Measurements from ENCODE around the gene CCN2.

DNA sequence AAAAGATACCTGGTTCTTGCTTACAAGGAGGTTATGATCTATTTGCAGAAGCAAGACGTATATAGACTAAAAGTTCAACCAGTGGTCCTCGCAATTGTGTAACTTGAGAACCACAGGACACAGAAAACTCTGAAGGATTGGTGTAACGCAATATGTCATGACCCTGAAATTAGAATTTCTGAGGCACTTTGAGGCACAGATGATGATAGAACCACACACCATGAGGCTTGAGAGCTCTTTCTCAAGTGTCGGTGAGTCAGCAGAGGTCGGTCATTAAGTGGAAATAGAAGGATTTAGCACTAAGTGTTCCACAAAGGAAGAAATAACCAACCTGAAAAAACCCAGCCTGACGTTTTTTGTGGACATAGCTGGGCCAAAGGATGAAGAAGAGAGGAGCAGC, 15.3 kb upstream of the CCN2 start:
- TF ChIP-seq POLR2AphosphoS5 (IDR thresholded peaks at IDR 0.05; ENCODE audit: low read depth, low read length) = no peak
- TF ChIP-seq POLR2A (IDR thresholded peaks at IDR 0.05; ENCODE audit: low read depth, low read length) = no peak
- TF ChIP-seq TAF1 (IDR thresholded peaks at IDR 0.05; ENCODE audit: low read depth, low read length) = no peak
- no peak for TF ChIP-seq PAX5 (IDR thresholded peaks at IDR 0.05; ENCODE audit: insufficient read depth, low read length, severe bottlenecking)
- TF ChIP-seq SPI1 (IDR thresholded peaks at IDR 0.05; ENCODE audit: low read depth, low read length) = no peak
- TF ChIP-seq POU2F2 (IDR thresholded peaks at IDR 0.05; ENCODE audit: low read depth, low read length) = no peak

All from GM12891 (cell line).